Measurements from ENCODE around the gene CCR6.

Gene CCR6

GRCh38 chr6:167120583-167120903 lies 2.4 kb upstream of the CCR6 start:
- DNase-seq (ENCODE audit: low read depth) = no peak

- no peak for DNase-seq (ENCODE audit: low read depth)
Observed at GRCh38 chr6:167121335-167121841, 1.5 kb upstream of the CCR6 start.

GRCh38 chr6:167122041-167122826 lies 662 bp upstream of the CCR6 start:
- no peak for DNase-seq (ENCODE audit: low read depth)

GRCh38 chr6:167124753-167125152 lies 1.9 kb downstream of the CCR6 start:
- DNase-seq (ENCODE audit: low read depth) = no peak

- DNase-seq (ENCODE audit: low read depth) = no peak
Observed at GRCh38 chr6:167125410-167125809, 2.5 kb downstream of the CCR6 start.

- DNase-seq (ENCODE audit: low read depth) = no peak
Observed at GRCh38 chr6:167125855-167126349, 3.0 kb downstream of the CCR6 start.

GRCh38 chr6:167127785-167128531 lies 5.1 kb downstream of the CCR6 start:
- DNase-seq (ENCODE audit: low read depth) = no peak

GRCh38 chr6:167129159-167129558 lies 6.3 kb downstream of the CCR6 start:
- no peak for DNase-seq (ENCODE audit: low read depth)

GRCh38 chr6:167129562-167129961 lies 6.7 kb downstream of the CCR6 start:
- DNase-seq (ENCODE audit: low read depth) = no peak

- DNase-seq (ENCODE audit: low read depth) = no peak
Observed at GRCh38 chr6:167130008-167130677, 7.2 kb downstream of the CCR6 start.

- DNase-seq (ENCODE audit: low read depth) = no peak
Observed at GRCh38 chr6:167130712-167131684, 8.1 kb downstream of the CCR6 start.

GRCh38 chr6:167134448-167135328 lies 11.8 kb downstream of the CCR6 start:
- no peak for DNase-seq (ENCODE audit: low read depth)

GRCh38 chr6:167136376-167136775 lies 13.5 kb downstream of the CCR6 start:
- DNase-seq (ENCODE audit: low read depth) = no peak

- DNase-seq (ENCODE audit: low read depth) = no peak
Observed at GRCh38 chr6:167137081-167137480, 14.2 kb downstream of the CCR6 start.

GRCh38 chr6:167137881-167138280 lies 15.0 kb downstream of the CCR6 start:
- DNase-seq (ENCODE audit: low read depth) = no peak

- no peak for DNase-seq (ENCODE audit: low read depth)
Observed at GRCh38 chr6:167139761-167140160, 16.9 kb downstream of the CCR6 start.

- no peak for DNase-seq (ENCODE audit: low read depth)
Observed at GRCh38 chr6:167140589-167141474, 17.9 kb downstream of the CCR6 start.

GRCh38 chr6:167141667-167142432 lies 19.0 kb downstream of the CCR6 start:
- DNase-seq (ENCODE audit: low read depth) = no peak

- DNase-seq (ENCODE audit: low read depth) = no peak
Observed at GRCh38 chr6:167142433-167142761, 19.5 kb downstream of the CCR6 start.
